Epithelial cell of proximal tubule (primary cell): ENCODE measurements around the gene SCN5A. TPM values are rescaled to one million over a fixed set of nuclear protein-coding genes. Genes with fewer than 3 reads are reported as not detected.

Source experiments
- DNase-seq: peaks from one replicate; pipeline ENCODE4 v3.0.0-alpha.2; 2011; ENCODE audit warnings: low read depth
- H3K4me3 ChIP-seq: 2 replicates; pipeline ENCODE4 v1.5.1; 2011; ENCODE audit warnings: low read depth, mild to moderate bottlenecking, low read length
- CTCF ChIP-seq: conservative IDR thresholded peaks from 2 replicates; pipeline ENCODE4 v1.5.1; 2012; ENCODE audit warnings: low read depth, mild to moderate bottlenecking, low read length
- total RNA-seq: library from RNA; depleted of rRNA; stranded (reverse); fragments of >200 nt; gene quantifications from 2 replicates; pipeline ENCODE4 v1.2.3, GENCODE V29; 2015

The SCN5A gene
- total RNA-seq, 1 donor from 2014 or later = 1.3 TPM

GRCh38 chr3:38533285-38533976, 116.1 kb downstream of the SCN5A start:
- H3K4me3 ChIP-seq = no peak overlapping the region
- TF ChIP-seq CTCF = no peak

GRCh38 chr3:38532529-38532928, 117.0 kb downstream of the SCN5A start:
- H3K4me3 ChIP-seq = no peak overlapping the region
- TF ChIP-seq CTCF = no peak
- no peak for DNase-seq

More at GRCh38 chr3:38533285-38533976, 116.1 kb downstream of the SCN5A start:
- DNase-seq = no peak

GRCh38 chr3:38528457-38528856, 121.0 kb downstream of the SCN5A start:
- no peak for DNase-seq
- no peak overlapping the region for H3K4me3 ChIP-seq
- TF ChIP-seq CTCF = no peak

GRCh38 chr3:38526792-38527191, 122.7 kb downstream of the SCN5A start:
- H3K4me3 ChIP-seq = no peak overlapping the region
- no peak for DNase-seq
- TF ChIP-seq CTCF = no peak

GRCh38 chr3:38524141-38524739, 125.2 kb downstream of the SCN5A start:
- no peak for TF ChIP-seq CTCF
- no peak overlapping the region for H3K4me3 ChIP-seq
- DNase-seq = no peak

- no peak for DNase-seq
- no peak for TF ChIP-seq CTCF
- no peak overlapping the region for H3K4me3 ChIP-seq
These were observed 127.5 kb downstream of the SCN5A start for GRCh38 chr3:38522002-38522401.

- H3K4me3 ChIP-seq = no peak overlapping the region
- DNase-seq = peak; percentile 23
- peak; percentile 90 for TF ChIP-seq CTCF
These were observed 128.0 kb downstream of the SCN5A start for GRCh38 chr3:38521391-38521987.
